ENCODE data around the gene SLC2A11.

GRCh38 chr22:23858484-23858815 lies 775 bp downstream of the SLC2A11 start:
- TF ChIP-seq EZH2phosphoT487 (IDR thresholded peaks at IDR 0.05; ENCODE audit: borderline replicate concordance, low read depth, low read length), result no peak
- peak; percentile 22; the same call in 1 of the 2 replicates for TF ChIP-seq CTCF (conservative IDR thresholded peaks at IDR 0.05; ENCODE audit: low read length)

All from OCI-LY7 (cell line).